Erythroblast (primary cell): ENCODE results near the gene ADGRD1.

ENCODE experiments used
- GATA1 ChIP-seq: IDR thresholded peaks from 2 replicates; pipeline ENCODE4 v1.6.1; 2011; ENCODE audit warnings: low read depth, mild to moderate bottlenecking, control low read depth, low read length, moderate library complexity
- POLR2A ChIP-seq: IDR thresholded peaks from 2 replicates; pipeline ENCODE4 v1.6.1; 2011; ENCODE audit warnings: mild to moderate bottlenecking, low read length

- TF ChIP-seq POLR2A (no peak), GATA1 (no peak)
These were observed 135.2 kb downstream of the ADGRD1 start for GRCh38 chr12:131088701-131089530.
